HCT116 (cell line): Measurements from ENCODE around the gene DCAF6.

Experiments
- CTCF ChIP-seq, 3 experiments: fragments of 200-600 bp in 1 of 3; sonication (generic) in 1 of 3; IDR thresholded peaks in 2 of 3; conservative IDR thresholded peaks in 1 of 3; 2 replicates each; pipeline ENCODE4 v1.5.1; 2012 to 2017; ENCODE audit warnings: low read depth in 2 of 3, low read length in 2 of 3, antibody characterized with exemption in 1 of 3, borderline replicate concordance in 1 of 3, control low read depth in 1 of 3, mild to moderate bottlenecking in 1 of 3, mixed read lengths in 1 of 3, mixed run types in 1 of 3, moderate library complexity in 1 of 3; ENCODE audit not compliant: insufficient read depth in 1 of 3
- ELF1 ChIP-seq: IDR thresholded peaks from 2 replicates; pipeline ENCODE4 v1.6.1; 2012; ENCODE audit warnings: low read depth, borderline replicate concordance
- POLR2A ChIP-seq: IDR thresholded peaks from 2 replicates; pipeline ENCODE4 v1.7.0; 2011; ENCODE audit warnings: borderline replicate concordance; ENCODE audit not compliant: insufficient read depth, insufficient read length; ENCODE audit errors: extremely low read depth
- REST ChIP-seq: IDR thresholded peaks from 2 replicates; pipeline ENCODE4 v1.6.1; 2012; ENCODE audit warnings: low read depth
- SP1 ChIP-seq: IDR thresholded peaks from 2 replicates; pipeline ENCODE4 v1.6.1; 2012; ENCODE audit warnings: low read depth
- SRF ChIP-seq: IDR thresholded peaks from 2 replicates; pipeline ENCODE4 v1.6.1; 2012; ENCODE audit warnings: low read depth
- TF ChIP-seq, protein P1 (sequence below): IDR thresholded peaks from 2 replicates; pipeline ENCODE4 v1.6.1; 2012

DNA sequence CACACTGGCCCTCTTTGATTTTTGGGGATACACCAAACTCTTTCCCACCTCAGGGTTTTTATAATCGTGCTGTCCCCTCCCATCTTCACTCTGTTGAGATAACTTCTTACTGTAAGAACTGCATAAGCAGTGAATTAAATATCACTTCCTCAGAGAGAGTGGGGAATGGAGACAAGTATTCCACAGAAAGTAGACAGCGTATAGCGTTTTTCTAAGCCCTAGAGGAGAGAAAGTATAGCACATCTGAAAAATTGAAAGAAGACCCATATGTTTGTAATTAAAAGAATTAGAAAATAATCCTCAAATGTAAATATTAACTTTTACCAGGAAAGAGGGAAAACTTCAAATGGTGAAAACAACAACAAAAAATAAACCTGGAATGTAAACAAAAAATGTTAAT lies 132.9 kb downstream of the DCAF6 start:
- no peak for TF ChIP-seq ELF1
- TF ChIP-seq CTCF (IDR thresholded peaks at IDR 0.05 in 2 of 3, conservative IDR thresholded peaks at IDR 0.05 in 1 of 3; ENCODE audit: borderline replicate concordance in 1 of 3, insufficient read depth in 1 of 3, low read depth in 2 of 3, low read length in 2 of 3), result peak in 1 of 3 experiments; percentile 22; a peak in 2 of 6 replicates
- no peak for TF ChIP-seq SRF
- TF ChIP-seq, protein P1, sequence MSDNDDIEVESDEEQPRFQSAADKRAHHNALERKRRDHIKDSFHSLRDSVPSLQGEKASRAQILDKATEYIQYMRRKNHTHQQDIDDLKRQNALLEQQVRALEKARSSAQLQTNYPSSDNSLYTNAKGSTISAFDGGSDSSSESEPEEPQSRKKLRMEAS, result no peak
- TF ChIP-seq POLR2A, result no peak
- no peak for TF ChIP-seq SP1
- TF ChIP-seq REST, result no peak
